Measurements from ENCODE around the gene INTS15.

- TF ChIP-seq CTCF (conservative IDR thresholded peaks at IDR 0.05; ENCODE audit: low read depth in 2 of 2) (no peak), REST (IDR thresholded peaks at IDR 0.05; ENCODE audit: unreplicated experiment) (no peak), EZH2 (IDR thresholded peaks at IDR 0.05; ENCODE audit: low read depth, unreplicated experiment) (no peak), POLR2AphosphoS5 (IDR thresholded peaks at IDR 0.05; ENCODE audit: low read depth) (no peak), EZH2phosphoT487 (IDR thresholded peaks at IDR 0.05; ENCODE audit: unreplicated experiment) (no peak), JUNB (IDR thresholded peaks at IDR 0.05; ENCODE audit: unreplicated experiment) (no peak), STAT1 (IDR thresholded peaks at IDR 0.05; ENCODE audit: unreplicated experiment) (no peak), CREB1 (CRISPR knock-in tag; IDR thresholded peaks at IDR 0.05; ENCODE audit: low read depth) (no peak), NANOG (IDR thresholded peaks at IDR 0.05; ENCODE audit: borderline replicate concordance) (no peak)
- TF ChIP-seq, protein P1, sequence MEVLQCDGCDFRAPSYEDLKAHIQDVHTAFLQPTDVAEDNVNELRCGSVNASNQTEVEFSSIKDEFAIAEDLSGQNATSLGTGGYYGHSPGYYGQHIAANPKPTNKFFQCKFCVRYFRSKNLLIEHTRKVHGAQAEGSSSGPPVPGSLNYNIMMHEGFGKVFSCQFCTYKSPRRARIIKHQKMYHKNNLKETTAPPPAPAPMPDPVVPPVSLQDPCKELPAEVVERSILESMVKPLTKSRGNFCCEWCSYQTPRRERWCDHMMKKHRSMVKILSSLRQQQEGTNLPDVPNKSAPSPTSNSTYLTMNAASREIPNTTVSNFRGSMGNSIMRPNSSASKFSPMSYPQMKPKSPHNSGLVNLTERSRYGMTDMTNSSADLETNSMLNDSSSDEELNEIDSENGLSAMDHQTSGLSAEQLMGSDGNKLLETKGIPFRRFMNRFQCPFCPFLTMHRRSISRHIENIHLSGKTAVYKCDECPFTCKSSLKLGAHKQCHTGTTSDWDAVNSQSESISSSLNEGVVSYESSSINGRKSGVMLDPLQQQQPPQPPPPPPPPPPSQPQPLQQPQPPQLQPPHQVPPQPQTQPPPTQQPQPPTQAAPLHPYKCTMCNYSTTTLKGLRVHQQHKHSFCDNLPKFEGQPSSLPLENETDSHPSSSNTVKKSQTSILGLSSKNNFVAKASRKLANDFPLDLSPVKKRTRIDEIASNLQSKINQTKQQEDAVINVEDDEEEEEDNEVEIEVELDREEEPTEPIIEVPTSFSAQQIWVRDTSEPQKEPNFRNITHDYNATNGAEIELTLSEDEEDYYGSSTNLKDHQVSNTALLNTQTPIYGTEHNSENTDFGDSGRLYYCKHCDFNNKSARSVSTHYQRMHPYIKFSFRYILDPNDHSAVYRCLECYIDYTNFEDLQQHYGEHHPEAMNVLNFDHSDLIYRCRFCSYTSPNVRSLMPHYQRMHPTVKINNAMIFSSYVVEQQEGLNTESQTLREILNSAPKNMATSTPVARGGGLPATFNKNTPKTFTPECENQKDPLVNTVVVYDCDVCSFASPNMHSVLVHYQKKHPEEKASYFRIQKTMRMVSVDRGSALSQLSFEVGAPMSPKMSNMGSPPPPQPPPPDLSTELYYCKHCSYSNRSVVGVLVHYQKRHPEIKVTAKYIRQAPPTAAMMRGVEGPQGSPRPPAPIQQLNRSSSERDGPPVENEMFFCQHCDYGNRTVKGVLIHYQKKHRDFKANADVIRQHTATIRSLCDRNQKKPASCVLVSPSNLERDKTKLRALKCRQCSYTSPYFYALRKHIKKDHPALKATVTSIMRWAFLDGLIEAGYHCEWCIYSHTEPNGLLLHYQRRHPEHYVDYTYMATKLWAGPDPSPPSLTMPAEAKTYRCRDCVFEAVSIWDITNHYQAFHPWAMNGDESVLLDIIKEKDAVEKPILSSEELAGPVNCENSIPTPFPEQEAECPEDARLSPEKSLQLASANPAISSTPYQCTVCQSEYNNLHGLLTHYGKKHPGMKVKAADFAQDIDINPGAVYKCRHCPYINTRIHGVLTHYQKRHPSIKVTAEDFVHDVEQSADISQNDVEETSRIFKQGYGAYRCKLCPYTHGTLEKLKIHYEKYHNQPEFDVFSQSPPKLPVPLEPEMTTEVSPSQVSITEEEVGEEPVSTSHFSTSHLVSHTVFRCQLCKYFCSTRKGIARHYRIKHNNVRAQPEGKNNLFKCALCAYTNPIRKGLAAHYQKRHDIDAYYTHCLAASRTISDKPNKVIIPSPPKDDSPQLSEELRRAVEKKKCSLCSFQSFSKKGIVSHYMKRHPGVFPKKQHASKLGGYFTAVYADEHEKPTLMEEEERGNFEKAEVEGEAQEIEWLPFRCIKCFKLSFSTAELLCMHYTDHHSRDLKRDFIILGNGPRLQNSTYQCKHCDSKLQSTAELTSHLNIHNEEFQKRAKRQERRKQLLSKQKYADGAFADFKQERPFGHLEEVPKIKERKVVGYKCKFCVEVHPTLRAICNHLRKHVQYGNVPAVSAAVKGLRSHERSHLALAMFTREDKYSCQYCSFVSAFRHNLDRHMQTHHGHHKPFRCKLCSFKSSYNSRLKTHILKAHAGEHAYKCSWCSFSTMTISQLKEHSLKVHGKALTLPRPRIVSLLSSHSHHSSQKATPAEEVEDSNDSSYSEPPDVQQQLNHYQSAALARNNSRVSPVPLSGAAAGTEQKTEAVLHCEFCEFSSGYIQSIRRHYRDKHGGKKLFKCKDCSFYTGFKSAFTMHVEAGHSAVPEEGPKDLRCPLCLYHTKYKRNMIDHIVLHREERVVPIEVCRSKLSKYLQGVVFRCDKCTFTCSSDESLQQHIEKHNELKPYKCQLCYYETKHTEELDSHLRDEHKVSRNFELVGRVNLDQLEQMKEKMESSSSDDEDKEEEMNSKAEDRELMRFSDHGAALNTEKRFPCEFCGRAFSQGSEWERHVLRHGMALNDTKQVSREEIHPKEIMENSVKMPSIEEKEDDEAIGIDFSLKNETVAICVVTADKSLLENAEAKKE (CRISPR knock-in tag; IDR thresholded peaks at IDR 0.05): no peak
- TF ChIP-seq, protein P2, sequence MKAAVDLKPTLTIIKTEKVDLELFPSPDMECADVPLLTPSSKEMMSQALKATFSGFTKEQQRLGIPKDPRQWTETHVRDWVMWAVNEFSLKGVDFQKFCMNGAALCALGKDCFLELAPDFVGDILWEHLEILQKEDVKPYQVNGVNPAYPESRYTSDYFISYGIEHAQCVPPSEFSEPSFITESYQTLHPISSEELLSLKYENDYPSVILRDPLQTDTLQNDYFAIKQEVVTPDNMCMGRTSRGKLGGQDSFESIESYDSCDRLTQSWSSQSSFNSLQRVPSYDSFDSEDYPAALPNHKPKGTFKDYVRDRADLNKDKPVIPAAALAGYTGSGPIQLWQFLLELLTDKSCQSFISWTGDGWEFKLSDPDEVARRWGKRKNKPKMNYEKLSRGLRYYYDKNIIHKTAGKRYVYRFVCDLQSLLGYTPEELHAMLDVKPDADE (IDR thresholded peaks at IDR 0.05): no peak
Observed at GRCh38 chr7:6643915-6644625, 54.2 kb downstream of the INTS15 start.

Data from GM23338 (cell line).